Stomach smooth muscle (tissue), 2 donors: ENCODE measurements around the gene INTS7.
"Not testable (repeated sequence)": the region's sequence is repeated elsewhere in the genome, so short reads cannot be mapped to it uniquely, and the experiment has no call there.

ENCODE experiments used
- H3K27ac ChIP-seq: one replicate; pipeline ENCODE4 v1.7.0; 2013; ENCODE audit warnings: mild to moderate bottlenecking, low read length, inconsistent platforms
- H3K27me3 ChIP-seq, 2 donors: one replicate each; pipeline ENCODE4 v1.7.0; 2013; ENCODE audit warnings: low read length in 2 of 2; ENCODE audit not compliant: insufficient read depth in 2 of 2, control insufficient read depth in 1 of 2
- H3K36me3 ChIP-seq, 2 donors: one replicate each; pipeline ENCODE4 v1.7.0; 2013; ENCODE audit warnings: low read length in 2 of 2; ENCODE audit not compliant: control insufficient read depth in 2 of 2, insufficient read depth in 2 of 2
- H3K4me1 ChIP-seq: one replicate; pipeline ENCODE4 v1.7.0; 2013; ENCODE audit warnings: low read length; ENCODE audit not compliant: control insufficient read depth, insufficient read depth
- H3K4me3 ChIP-seq, 2 donors: one replicate each; pipeline ENCODE4 v1.7.0; 2013; ENCODE audit warnings: low read length in 2 of 2
- H3K9ac ChIP-seq, 2 donors: one replicate each; pipeline ENCODE4 v1.7.0; 2013; ENCODE audit warnings: low read length in 2 of 2, mild to moderate bottlenecking in 1 of 2
- H3K9me3 ChIP-seq, 2 donors: one replicate each; pipeline ENCODE4 v1.7.0; 2013; ENCODE audit warnings: low read length in 2 of 2; ENCODE audit not compliant: control insufficient read depth in 2 of 2
- donor health status: healthy.
- donor health status: Pancreatic carcinoma.

The INTS7 gene

DNA sequence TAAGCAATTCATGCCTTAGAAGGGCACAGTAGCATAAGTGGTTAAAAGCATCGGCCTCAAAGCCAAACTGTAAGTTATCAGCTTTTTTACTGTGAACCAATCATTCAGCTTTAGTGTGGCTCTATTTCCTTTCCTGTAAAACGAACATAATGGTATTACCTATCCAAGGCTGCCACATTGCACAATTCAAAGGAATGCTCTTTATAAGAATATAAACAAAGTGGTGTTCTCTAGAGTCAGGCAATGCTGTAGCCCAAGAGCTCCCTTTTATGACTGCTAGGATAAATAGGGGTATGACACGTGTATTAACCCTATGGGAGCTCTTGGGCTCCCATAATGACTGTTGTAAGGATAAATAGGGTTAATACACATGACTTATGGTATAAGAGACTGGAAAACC is 25.4 kb downstream of the INTS7 start:
- H3K4me3 ChIP-seq = no peak overlapping the region
- no peaks in the 10 kb centered on the region for H3K4me1 ChIP-seq
- no peak overlapping the region for H3K27ac ChIP-seq
- H3K9me3 ChIP-seq = no peaks in the 10 kb centered on the region
- H3K9ac ChIP-seq = no peak overlapping the region
- no peaks in the 10 kb centered on the region for H3K27me3 ChIP-seq
- peaks cover 0 to 6% of the 10 kb centered on the region in 2 donors for H3K36me3 ChIP-seq

DNA sequence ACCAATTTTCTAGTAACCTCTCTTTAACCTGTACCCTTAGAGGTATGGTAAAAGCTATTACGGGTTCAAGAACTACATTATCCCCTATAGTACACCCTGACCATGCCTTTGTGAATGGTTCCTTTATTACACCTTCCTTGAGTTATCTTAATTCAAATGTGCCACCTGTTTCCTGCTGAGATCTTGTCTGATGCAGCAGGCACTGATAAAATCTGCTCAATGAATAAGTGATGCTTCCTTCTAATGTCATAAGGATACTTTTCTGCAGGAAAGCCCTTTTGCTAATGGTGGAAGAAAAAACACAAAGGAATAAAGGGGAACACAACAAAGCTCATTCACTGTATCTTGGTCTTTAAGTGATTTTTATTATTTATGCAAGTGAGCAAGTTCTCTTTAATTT is 25.8 kb downstream of the INTS7 start:
- Histone ChIP-seq H3K36me3 (peaks cover 0 to 6% of the 10 kb centered on the region in 2 donors), H3K27me3 (no peaks in the 10 kb centered on the region), H3K9me3 (no peaks in the 10 kb centered on the region), H3K9ac (no peak overlapping the region), H3K27ac (no peak overlapping the region), H3K4me3 (no peak overlapping the region), H3K4me1 (no peaks in the 10 kb centered on the region)

DNA sequence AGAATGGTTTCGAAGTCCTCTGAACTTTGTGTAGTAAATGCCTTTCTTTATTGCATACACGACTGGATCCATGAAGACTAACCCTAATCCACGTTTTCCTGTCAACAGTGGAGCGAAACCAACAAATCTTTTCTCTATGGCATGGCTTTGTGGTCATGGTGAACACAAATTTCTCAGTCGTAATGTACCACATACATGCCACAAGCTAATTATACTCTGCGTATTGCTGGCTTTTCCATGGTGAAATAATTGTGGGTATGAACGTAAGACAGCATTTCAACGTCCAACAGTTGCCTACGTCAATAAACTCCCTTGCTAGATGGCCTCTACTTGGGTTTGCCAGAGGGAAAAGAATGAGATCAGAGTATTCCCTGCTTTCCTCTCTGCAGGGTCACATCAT is 27.5 kb downstream of the INTS7 start:
- Histone ChIP-seq H3K36me3 (peaks cover 0 to 6% of the 10 kb centered on the region in 2 donors), H3K4me3 (no peak overlapping the region), H3K9ac (no peak overlapping the region), H3K27ac (no peak overlapping the region), H3K9me3 (no peaks in the 10 kb centered on the region), H3K4me1 (no peaks in the 10 kb centered on the region), H3K27me3 (no peaks in the 10 kb centered on the region)

DNA sequence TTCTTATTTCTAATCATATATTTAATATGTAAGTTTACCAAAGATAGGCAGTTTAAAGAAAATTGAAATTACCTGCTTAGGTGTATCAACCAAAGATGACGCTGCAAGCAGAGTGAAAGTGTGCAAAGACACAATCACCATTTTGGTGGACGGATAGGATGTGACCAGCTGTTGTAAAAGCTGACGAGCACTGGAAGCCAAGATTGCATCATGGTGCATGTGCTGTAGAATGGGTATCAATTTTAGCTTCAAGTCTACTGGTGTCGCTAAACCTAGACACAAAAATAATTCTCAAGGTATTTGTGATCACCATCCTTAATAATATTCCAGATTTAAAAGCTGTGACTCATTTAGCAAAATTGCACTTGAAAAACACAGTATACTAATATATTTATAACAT is 28.2 kb downstream of the INTS7 start:
- Histone ChIP-seq H3K9ac (no peak overlapping the region), H3K4me1 (no peaks in the 10 kb centered on the region), H3K9me3 (no peaks in the 10 kb centered on the region), H3K36me3 (peaks cover 0 to 6% of the 10 kb centered on the region in 2 donors), H3K4me3 (no peak overlapping the region), H3K27ac (no peak overlapping the region), H3K27me3 (no peaks in the 10 kb centered on the region)

DNA sequence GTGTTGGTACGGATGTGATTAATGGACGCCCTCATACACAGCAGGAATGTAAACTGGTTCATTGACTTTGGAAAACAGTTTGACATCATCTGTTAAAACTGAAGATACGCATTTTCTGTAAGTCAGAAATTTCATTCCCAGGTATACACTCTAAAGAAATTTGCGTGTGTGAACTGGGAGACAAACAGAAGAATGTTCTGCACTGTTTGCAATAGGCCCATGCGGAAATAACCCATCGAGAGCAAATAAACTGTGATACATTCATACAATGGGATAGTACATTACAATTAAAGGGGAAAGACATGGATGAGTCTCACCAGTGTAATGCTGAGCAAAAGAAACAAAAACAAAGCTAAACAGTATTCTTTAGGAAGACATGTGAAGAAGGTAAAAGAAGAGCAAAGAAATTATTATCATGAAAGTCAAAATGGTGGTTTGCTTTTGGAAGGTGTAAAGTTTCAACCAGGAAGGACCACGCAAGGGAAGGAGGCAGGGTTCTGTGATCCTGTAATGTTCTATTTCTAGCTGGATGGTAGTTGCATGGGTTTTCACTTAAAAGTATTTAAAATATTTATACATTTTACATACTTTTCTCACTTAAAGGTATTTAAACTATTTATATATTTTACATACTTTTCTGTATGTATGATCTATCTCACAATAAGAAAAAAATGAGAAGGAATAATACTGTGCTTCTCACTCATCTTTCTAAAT is 30.3 kb downstream of the INTS7 start:
- Histone ChIP-seq H3K36me3 (peaks cover 0 to 6% of the 10 kb centered on the region in 2 donors), H3K4me3 (no peak overlapping the region), H3K27me3 (no peaks in the 10 kb centered on the region), H3K4me1 (no peaks in the 10 kb centered on the region), H3K9me3 (no peaks in the 10 kb centered on the region), H3K9ac (no peak overlapping the region), H3K27ac (no peak overlapping the region)

DNA sequence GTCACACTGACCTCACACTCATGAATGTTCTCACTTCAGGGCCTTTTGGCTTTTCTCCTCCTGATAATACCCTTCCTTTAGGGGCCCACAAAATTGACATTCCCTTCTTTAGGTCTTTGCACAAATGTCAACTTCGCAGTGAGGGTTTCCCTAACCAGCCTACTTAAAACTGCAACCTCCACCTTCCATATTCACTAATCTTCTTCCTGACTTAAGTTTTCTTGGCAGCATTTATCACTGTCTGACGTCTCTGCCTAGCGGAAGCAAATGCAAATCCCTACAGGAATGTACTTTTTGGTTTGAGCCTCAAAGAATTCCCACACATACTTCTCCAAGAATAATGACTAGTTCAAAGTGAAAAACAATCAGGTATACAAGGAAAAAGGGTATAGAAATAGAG is 32.8 kb downstream of the INTS7 start:
- Histone ChIP-seq H3K27ac (no peak overlapping the region), H3K27me3 (no peaks in the 10 kb centered on the region), H3K4me3 (no peak overlapping the region), H3K36me3 (peaks cover 0 to under 1% of the 10 kb centered on the region in 2 donors), H3K4me1 (no peaks in the 10 kb centered on the region), H3K9me3 (no peaks in the 10 kb centered on the region), H3K9ac (no peak overlapping the region)

DNA sequence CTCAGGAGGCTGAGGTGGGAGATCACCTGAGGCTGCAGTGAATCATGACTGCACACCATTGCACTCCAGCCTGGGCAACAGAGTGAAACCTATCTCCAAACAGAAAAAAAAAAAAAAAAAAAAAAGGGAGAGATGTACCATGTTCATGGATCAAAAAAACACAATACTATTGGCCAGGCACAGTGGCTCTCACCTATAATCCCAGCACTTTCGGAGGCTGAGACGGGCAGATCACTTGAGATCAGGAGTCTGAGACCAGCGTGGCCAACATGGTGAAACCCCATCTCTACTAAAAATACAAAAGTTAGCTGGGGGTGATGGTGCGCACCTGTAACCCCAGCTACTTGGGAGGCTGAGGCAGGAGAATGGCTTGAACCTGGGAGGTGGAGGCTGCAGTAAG is 37.9 kb downstream of the INTS7 start:
- not testable (repeated sequence) for H3K4me1 ChIP-seq, H3K9ac ChIP-seq, H3K9me3 ChIP-seq, H3K4me3 ChIP-seq, H3K27ac ChIP-seq, H3K36me3 ChIP-seq, H3K27me3 ChIP-seq

DNA sequence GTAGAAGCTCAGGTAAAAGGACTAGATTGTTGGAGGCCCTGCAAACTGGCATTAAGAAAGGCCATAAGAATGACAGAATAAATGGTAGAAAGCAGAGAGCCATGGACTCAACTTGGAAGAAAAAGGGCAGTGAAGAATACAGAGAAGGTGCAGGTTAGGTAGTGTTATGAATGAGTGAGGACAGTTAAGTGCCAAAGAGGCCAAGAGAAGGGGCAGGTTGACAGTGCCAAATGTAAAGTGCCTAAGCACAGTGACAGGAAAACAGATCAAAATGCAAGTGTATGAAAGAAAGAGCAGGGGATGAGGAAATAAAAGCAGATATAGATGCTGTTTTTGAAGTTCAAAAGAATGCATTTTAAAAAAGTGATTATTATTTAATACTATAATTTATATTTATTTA is 43.7 kb downstream of the INTS7 start:
- Histone ChIP-seq H3K27me3 (no peaks in the 10 kb centered on the region), H3K36me3 (peaks cover 0 to 2% of the 10 kb centered on the region in 2 donors), H3K27ac (no peak overlapping the region), H3K9me3 (no peaks in the 10 kb centered on the region), H3K4me3 (no peak overlapping the region), H3K9ac (no peak overlapping the region), H3K4me1 (no peaks in the 10 kb centered on the region)

DNA sequence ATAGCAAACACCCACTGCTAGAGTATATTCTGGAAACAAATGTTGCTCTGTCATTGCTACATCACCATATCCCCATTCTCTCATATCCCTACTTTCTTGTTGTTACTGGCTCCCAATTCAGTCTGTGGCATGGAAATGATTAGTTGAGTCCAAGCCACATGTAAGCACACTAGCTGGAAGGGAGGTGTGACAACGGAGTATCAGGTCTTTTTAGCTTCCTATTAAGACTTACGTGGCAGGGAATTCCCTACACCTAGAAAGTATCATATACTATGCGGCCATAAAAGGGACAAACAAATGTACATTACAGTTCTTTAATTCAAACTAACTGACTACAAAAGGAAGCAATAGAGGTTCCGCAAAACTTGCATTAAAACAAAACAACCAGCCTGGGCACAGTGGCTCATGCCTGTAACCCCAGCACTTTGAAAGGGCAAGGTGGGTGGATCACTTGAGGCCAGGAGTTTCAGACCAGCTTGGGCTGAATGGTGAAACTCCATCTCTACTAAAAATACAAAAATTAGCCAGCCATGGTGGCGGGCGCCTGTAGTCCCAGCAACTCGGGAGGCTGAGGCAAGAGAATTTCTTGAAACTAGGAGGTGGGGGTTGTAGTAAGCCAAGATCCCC is 48.6 kb downstream of the INTS7 start:
- no peak overlapping the region for H3K27ac ChIP-seq
- H3K4me3 ChIP-seq = no peak overlapping the region
- no peaks in the 10 kb centered on the region for H3K9me3 ChIP-seq
- no peaks in the 10 kb centered on the region for H3K4me1 ChIP-seq
- H3K27me3 ChIP-seq = no peaks in the 10 kb centered on the region
- peaks cover 0 to 12% of the 10 kb centered on the region in 2 donors for H3K36me3 ChIP-seq
- H3K9ac ChIP-seq = no peak overlapping the region

DNA sequence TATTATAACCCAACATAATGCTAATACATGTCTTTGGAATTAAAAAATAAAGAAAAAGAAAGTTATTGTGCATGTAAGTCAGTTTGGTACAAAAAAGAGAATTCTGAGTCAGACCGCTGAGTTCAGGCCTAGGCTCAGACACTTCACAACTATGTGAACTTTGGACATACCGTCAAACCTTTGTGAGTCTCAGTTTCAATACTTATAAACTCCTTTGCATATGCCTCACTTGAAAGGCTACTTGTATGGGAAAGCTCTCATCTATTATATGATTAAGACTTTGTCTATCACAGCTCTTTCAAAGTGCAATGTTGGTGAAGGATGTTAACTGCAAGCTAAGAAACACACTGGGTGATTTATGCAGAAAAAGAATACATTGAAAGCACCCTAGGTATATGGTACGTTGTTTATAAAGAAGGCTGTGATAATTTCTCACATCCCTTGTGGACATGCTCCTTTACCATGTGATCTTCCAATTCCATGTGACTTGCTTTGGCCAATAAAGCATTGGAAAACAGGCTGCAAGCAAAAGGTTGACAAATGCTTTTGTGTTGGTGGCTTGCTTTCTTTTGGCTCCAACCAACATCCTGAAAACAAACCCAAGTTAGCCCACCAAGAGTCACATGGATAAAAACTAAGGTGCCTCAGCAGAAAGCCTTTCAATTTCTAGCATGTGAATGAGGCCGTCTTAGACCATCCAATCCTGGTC is 49.6 kb downstream of the INTS7 start:
- no peaks in the 10 kb centered on the region for H3K27me3 ChIP-seq
- H3K4me1 ChIP-seq = no peaks in the 10 kb centered on the region
- peaks cover 0 to 12% of the 10 kb centered on the region in 2 donors for H3K36me3 ChIP-seq
- no peaks in the 10 kb centered on the region for H3K9me3 ChIP-seq
- no peak overlapping the region for H3K4me3 ChIP-seq
- no peak overlapping the region for H3K9ac ChIP-seq
- H3K27ac ChIP-seq = no peak overlapping the region

DNA sequence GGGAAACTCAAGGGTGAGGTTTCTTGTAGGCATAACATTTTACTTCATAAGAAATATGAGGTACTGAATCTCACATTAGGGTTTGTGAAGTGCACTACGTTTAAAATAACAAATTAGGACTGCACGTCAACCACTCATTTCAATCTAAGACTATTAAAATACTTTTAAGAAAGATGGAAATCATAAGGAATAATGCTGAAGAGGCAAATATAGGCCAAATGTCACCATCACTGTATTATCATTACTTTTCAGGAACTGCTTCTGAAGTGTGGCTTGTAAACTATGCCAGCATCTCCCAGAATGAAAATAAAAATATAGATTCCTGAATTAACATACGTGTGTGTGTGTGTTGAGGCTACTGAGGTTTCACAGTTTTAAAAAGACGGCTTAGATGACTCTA is 56.8 kb downstream of the INTS7 start:
- no peaks in the 10 kb centered on the region for H3K9me3 ChIP-seq
- H3K4me3 ChIP-seq = no peak overlapping the region
- H3K4me1 ChIP-seq = no peaks in the 10 kb centered on the region
- no peak overlapping the region for H3K9ac ChIP-seq
- H3K27ac ChIP-seq = no peak overlapping the region
- H3K36me3 ChIP-seq = no peaks in the 10 kb centered on the region
- no peaks in the 10 kb centered on the region for H3K27me3 ChIP-seq
